GM12878 (cell line): ENCODE results near the gene UBE2E1. TPM values are rescaled to one million over a fixed set of nuclear protein-coding genes. Genes with fewer than 3 reads are reported as not detected.

Experiments used
- ATAC-seq: fragments of 200-7000 bp; cut with Tn5 transposase; 3 replicates; pipeline ENCODE4 v1.9.1; 2020; ENCODE audit warnings: mild to moderate bottlenecking, moderate library complexity
- BruUV-seq: library from RNA; stranded (reverse); fragments of 400-500 nt; replicated peaks from 2 replicates; lab custom pipeline; 2021; lab: Mats Ljungman, UMichigan
- CTCF ChIA-PET: fragments of 300-600 bp; sonication (Branson Sonifier 250); formaldehyde crosslinking; extraction: SDS; loops from one replicate; lab custom pipeline; 2021; ENCODE audit warnings: inconsistent platforms; lab: Yijun Ruan, JAX
- POLR2A ChIA-PET: fragments of 350-600 bp; formaldehyde crosslinking; extraction: SDS; loops from one replicate; lab custom pipeline; 2021; ENCODE audit warnings: inconsistent platforms; lab: Charles Lee
- RAD21 ChIA-PET: fragments of 300-600 bp; sonication (Branson Sonifier 250); formaldehyde crosslinking; loops from one replicate; lab custom pipeline; 2023; ENCODE audit warnings: antibody characterized with exemption; ENCODE audit not compliant: unreplicated experiment; lab: Charles Lee
- SMC1A ChIA-PET: fragments of 300-600 bp; sonication (Branson Sonifier 250); formaldehyde crosslinking; loops from one replicate; lab custom pipeline; 2023; ENCODE audit not compliant: unreplicated experiment, uncharacterized antibody; lab: Charles Lee
- DNase-seq: peaks from one replicate; pipeline ENCODE4 v3.0.0-alpha.2; 2011; ENCODE audit warnings: low read depth, low spot score
- FAIRE-seq: peaks from 3 replicates; lab custom pipeline; 2011; peaks lifted over from hg19 to GRCh38; lab: Jason Lieb, UNC
- H2AFZ ChIP-seq: 2 replicates; pipeline ENCODE4 v1.6.0; 2011; ENCODE audit warnings: low read depth, low read length, control low read depth; ENCODE audit not compliant: control insufficient read depth
- H3K27ac ChIP-seq: 2 replicates; pipeline ENCODE4 v1.5.1; 2011; ENCODE audit warnings: control low read depth; ENCODE audit not compliant: control insufficient read depth, insufficient read depth
- H3K27me3 ChIP-seq, 2 experiments: replicated peaks in 1 of 2; 2 replicates each; pipeline versions ENCODE4 v1.6.0 to v1.6.1; 2011; ENCODE audit warnings: low read length in 1 of 2; ENCODE audit not compliant: control insufficient read depth in 2 of 2, insufficient read depth in 2 of 2
- H3K36me3 ChIP-seq, 2 experiments: 2 replicates each; pipeline ENCODE4 v1.5.1; 2011; ENCODE audit warnings: low read length in 1 of 2; ENCODE audit not compliant: control insufficient read depth in 2 of 2, insufficient read depth in 2 of 2
- H3K4me1 ChIP-seq: 2 replicates; pipeline ENCODE4 v1.6.1; 2011; ENCODE audit warnings: mild to moderate bottlenecking, low read length, moderate library complexity, mixed read lengths; ENCODE audit not compliant: control insufficient read depth, insufficient read depth
- H3K4me2 ChIP-seq: 2 replicates; pipeline ENCODE4 v1.6.0; 2011; ENCODE audit warnings: control low read depth; ENCODE audit not compliant: control insufficient read depth, insufficient read depth
- H3K4me3 ChIP-seq: fragments of 200-600 bp; sonication (generic); 2 replicates; pipeline ENCODE4 v1.5.1; 2016
- H3K79me2 ChIP-seq: 2 replicates; pipeline ENCODE4 v1.6.0; 2011; ENCODE audit warnings: low read length; ENCODE audit not compliant: control insufficient read depth, insufficient read depth
- H3K9ac ChIP-seq: 2 replicates; pipeline ENCODE4 v1.8.0; 2011; ENCODE audit warnings: low read length, control low read depth, mixed read lengths; ENCODE audit not compliant: control insufficient read depth, insufficient read depth
- H3K9me3 ChIP-seq: replicated peaks from 3 replicates; pipeline ENCODE4 v1.5.1; 2011; ENCODE audit warnings: mild to moderate bottlenecking, low read length; ENCODE audit not compliant: control insufficient read depth, insufficient read depth
- H4K20me1 ChIP-seq: 2 replicates; pipeline ENCODE4 v1.6.0; 2011; ENCODE audit not compliant: control insufficient read depth, insufficient read depth
- BCL11A ChIP-seq: IDR thresholded peaks from 2 replicates; pipeline ENCODE4 v1.6.1; 2011; ENCODE audit warnings: low read depth, low read length
- BMI1 ChIP-seq: fragments of 450-650 bp; IDR thresholded peaks from 2 replicates; pipeline ENCODE4 v1.6.1; 2016; ENCODE audit warnings: mild to moderate bottlenecking, moderate library complexity, borderline replicate concordance
- CREM ChIP-seq: IDR thresholded peaks from 2 replicates; pipeline ENCODE4 v1.6.1; 2014; ENCODE audit warnings: antibody characterized with exemption, low read depth
- EGR1 ChIP-seq, 2 experiments: IDR thresholded peaks; 1 replicate in 1 of 2; 2 replicates in 1 of 2; pipeline ENCODE4 v1.6.1; 2011 to 2012; ENCODE audit warnings: low read depth in 2 of 2, low read length in 2 of 2, borderline replicate concordance in 1 of 2, mild to moderate bottlenecking in 1 of 2, moderate library complexity in 1 of 2
- GABPA ChIP-seq: IDR thresholded peaks from 2 replicates; pipeline ENCODE4 v1.6.1; 2014; ENCODE audit warnings: antibody characterized with exemption, low read depth, mild to moderate bottlenecking, inconsistent platforms
- KLF5 ChIP-seq: fragments of 450-650 bp; IDR thresholded peaks from 2 replicates; pipeline ENCODE4 v1.6.1; 2014; ENCODE audit warnings: mild to moderate bottlenecking; ENCODE audit not compliant: partially characterized antibody
- MYB ChIP-seq: fragments of 150-350 bp; IDR thresholded peaks from 2 replicates; pipeline ENCODE4 v1.6.1; 2014; ENCODE audit warnings: mild to moderate bottlenecking, low read depth, low read length, borderline replicate concordance
- PKNOX1 ChIP-seq: fragments of 450-650 bp; IDR thresholded peaks from 2 replicates; pipeline ENCODE4 v1.6.1; 2016; ENCODE audit warnings: mild to moderate bottlenecking
- RUNX3 ChIP-seq: IDR thresholded peaks from 2 replicates; pipeline ENCODE4 v1.6.1; 2012; ENCODE audit warnings: low read length, inconsistent platforms
- ZNF384 ChIP-seq: IDR thresholded peaks from 2 replicates; pipeline ENCODE4 v1.6.1; 2012; ENCODE audit warnings: low read depth, mild to moderate bottlenecking, low read length, improper control_type of control experiment, borderline replicate concordance
- WGBS: methylation state at CpG from one replicate; pipeline ENCODE4 v1.1.6; 2016; ENCODE audit warnings: low lambda C conversion rate; ENCODE audit not compliant: insufficient replicate concordance, insufficient coverage; ENCODE audit errors: missing lambda C conversion rate; 5-methylcytosine and 5-hydroxymethylcytosine counted together
- in situ Hi-C: fragments of 300-500 bp; cut with MboI; formaldehyde crosslinking; loops from 9 replicates; pipeline ENCODE4 v1.14.3; 2018; ENCODE audit warnings: mixed read lengths
- intact Hi-C: fragments of 100-400 bp; cut with micrococcal nuclease; formaldehyde crosslinking; loops from one replicate; pipeline ENCODE4 v1.14.2; 2022; ENCODE audit not compliant: unreplicated experiment
- polyA plus RNA-seq, 11 experiments: library from polyadenylated mRNA; depleted of rRNA in 4 of 11; unstranded in 6 of 11; stranded (reverse) in 5 of 11; fragments of >200 nt; fragmentation: Nextera tagmentation in 4 of 11; fragmentation: Illumina TruSeq in 1 of 11; extraction: Ambion mirVana in 4 of 11; extraction: Trizol in 1 of 11; gene quantifications; 1 replicate in 1 of 11; 2 replicates in 10 of 11; pipeline versions ENCODE4 v1.2.1 to v1.2.3, GENCODE V29; 2011 to 2016; ENCODE audit warnings: inconsistent platforms in 2 of 11, missing spikeins in 2 of 11, low read depth in 1 of 11
- total RNA-seq, 4 experiments: library from RNA; depleted of rRNA in 3 of 4; stranded (reverse); fragments of >200 nt in 3 of 4; fragmentation: Illumina TruSeq in 1 of 4; extraction: Trizol in 1 of 4; gene quantifications; 2 replicates each; pipeline versions ENCODE4 v1.2.1 to v1.2.3, GENCODE V29; 2013 to 2021
- TF ChIP-seq, protein P1 (sequence below): fragments of 450-650 bp; IDR thresholded peaks from 2 replicates; pipeline ENCODE4 v1.6.1; 2017; ENCODE audit warnings: mild to moderate bottlenecking, moderate library complexity

Gene UBE2E1
- total and polyA plus RNA-seq, 10 of the 15 experiments (the other 5 are each of a cell fraction or from before 2014, with no cell fraction given): 18.7 to 425 (median 147) TPM

GRCh38 chr3:23872330-23872729, 66.6 kb downstream of the UBE2E1 start (continued):
- TF ChIP-seq EGR1 (IDR thresholded peaks at IDR 0.05; ENCODE audit: borderline replicate concordance in 1 of 2, low read depth in 2 of 2, low read length in 2 of 2) (no peak), BCL11A (no peak), MYB (no peak), BMI1 (no peak)
- TF ChIP-seq, protein P1, sequence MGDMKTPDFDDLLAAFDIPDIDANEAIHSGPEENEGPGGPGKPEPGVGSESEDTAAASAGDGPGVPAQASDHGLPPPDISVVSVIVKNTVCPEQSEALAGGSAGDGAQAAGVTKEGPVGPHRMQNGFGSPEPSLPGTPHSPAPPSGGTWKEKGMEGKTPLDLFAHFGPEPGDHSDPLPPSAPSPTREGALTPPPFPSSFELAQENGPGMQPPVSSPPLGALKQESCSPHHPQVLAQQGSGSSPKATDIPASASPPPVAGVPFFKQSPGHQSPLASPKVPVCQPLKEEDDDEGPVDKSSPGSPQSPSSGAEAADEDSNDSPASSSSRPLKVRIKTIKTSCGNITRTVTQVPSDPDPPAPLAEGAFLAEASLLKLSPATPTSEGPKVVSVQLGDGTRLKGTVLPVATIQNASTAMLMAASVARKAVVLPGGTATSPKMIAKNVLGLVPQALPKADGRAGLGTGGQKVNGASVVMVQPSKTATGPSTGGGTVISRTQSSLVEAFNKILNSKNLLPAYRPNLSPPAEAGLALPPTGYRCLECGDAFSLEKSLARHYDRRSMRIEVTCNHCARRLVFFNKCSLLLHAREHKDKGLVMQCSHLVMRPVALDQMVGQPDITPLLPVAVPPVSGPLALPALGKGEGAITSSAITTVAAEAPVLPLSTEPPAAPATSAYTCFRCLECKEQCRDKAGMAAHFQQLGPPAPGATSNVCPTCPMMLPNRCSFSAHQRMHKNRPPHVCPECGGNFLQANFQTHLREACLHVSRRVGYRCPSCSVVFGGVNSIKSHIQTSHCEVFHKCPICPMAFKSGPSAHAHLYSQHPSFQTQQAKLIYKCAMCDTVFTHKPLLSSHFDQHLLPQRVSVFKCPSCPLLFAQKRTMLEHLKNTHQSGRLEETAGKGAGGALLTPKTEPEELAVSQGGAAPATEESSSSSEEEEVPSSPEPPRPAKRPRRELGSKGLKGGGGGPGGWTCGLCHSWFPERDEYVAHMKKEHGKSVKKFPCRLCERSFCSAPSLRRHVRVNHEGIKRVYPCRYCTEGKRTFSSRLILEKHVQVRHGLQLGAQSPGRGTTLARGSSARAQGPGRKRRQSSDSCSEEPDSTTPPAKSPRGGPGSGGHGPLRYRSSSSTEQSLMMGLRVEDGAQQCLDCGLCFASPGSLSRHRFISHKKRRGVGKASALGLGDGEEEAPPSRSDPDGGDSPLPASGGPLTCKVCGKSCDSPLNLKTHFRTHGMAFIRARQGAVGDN: no peak

DNA sequence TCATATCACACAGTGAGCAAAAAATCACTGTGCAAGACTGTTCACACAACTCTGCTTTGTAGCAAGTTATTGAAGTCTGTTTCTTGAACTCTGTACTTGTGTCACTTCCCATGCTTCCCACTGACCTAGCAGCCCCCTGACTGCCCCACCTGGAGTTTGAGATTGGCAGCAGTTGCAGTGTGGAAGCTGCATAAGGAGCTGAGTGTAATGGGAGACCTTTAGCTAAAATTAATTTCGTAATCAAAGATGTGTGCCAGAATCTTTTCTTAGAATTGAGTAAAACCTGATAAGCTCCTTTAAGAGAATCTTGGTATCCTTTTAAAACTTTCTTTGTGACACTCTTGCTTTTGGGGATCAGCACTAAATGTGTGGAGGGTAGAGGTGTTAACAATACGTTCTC, 68.2 kb downstream of the UBE2E1 start:
- intact Hi-C loops (no loop called here), in situ Hi-C loops (no loop called here)
- Histone ChIP-seq H4K20me1 (no peaks in the 10 kb centered on the region), H3K4me3 (no peak overlapping the region), H3K4me2 (no peak overlapping the region), H3K27ac (no peak overlapping the region), H3K4me1 (no peaks in the 10 kb centered on the region), H3K36me3 (peaks cover 2 to 5% of the 10 kb centered on the region in 2 experiments; a peak in 3 of 4 replicates), H3K27me3 (no peaks in the 10 kb centered on the region), H3K79me2 (peaks cover 43% of the 10 kb centered on the region), H2AFZ (no peak overlapping the region), H3K9ac (no peak overlapping the region), H3K9me3 (no peaks in the 10 kb centered on the region)
- BruUV-seq: no TSS peak
- ATAC-seq (no peak), FAIRE-seq (no peak), DNase-seq (no peak)
- POLR2A ChIA-PET: interaction anchor here (1.6 kb wide), 1 partner anchor 43 kb away, joined by 3 read pairs; the partner anchor contains the start of genes NKIRAS1 and RPL15
- RAD21 ChIA-PET: interaction anchor here (0.7 to 1.4 kb wide), 2 partner anchors 16 to 36 kb away, joined by 3 read pairs; no protein-coding TSS in a partner anchor
- SMC1A ChIA-PET: interaction anchor here (0.9 to 1.6 kb wide), 4 partner anchors 14 to 40 kb away, joined by 3 to 5 read pairs (median 4); no protein-coding TSS in a partner anchor
- TF ChIP-seq RUNX3 (no peak), KLF5 (no peak), ZNF384 (no peak), GABPA (no peak), PKNOX1 (no peak), CREM (no peak)
- 100% methylated on average over 2 of the region's 2 CpGs for WGBS
- CTCF ChIA-PET: interaction anchor here (0.6 to 2.3 kb wide), 4 partner anchors 15 to 391 kb away, joined by 3 to 9 read pairs (median 6); no protein-coding TSS in a partner anchor
